ENCODE measurements around the gene AIP. TPM values are rescaled to one million over a fixed set of nuclear protein-coding genes. Genes with fewer than 3 reads are reported as not detected.
A peak's percentile ranks its signal among the peaks of the same experiment; 100 is the strongest.
"Not testable (repeated sequence)": the region's sequence is repeated elsewhere in the genome, so short reads cannot be mapped to it uniquely, and the experiment has no call there.

The AIP gene
- total RNA-seq, 1 experiment from 2014 or later, result 73.5 TPM

- peak; percentile 50 for DNase-seq (ENCODE audit: low spot score)
- in situ Hi-C loops (cut with HindIII; ENCODE audit: low sequenced_read_pairs), result no loop called here
Observed at GRCh38 chr11:67504005-67504949, 21.5 kb downstream of the AIP start.

GRCh38 chr11:67504950-67505581 lies 22.2 kb downstream of the AIP start, which contains the start of gene PITPNM1:
TSS of gene PITPNM1 (minus strand) at chr11:67505363. CDS start at chr11:67504180, 1,183 bp downstream.
- in situ Hi-C loops (cut with HindIII; ENCODE audit: low sequenced_read_pairs), result no loop called here
- DNase-seq (ENCODE audit: low spot score), result peak; percentile 30

- in situ Hi-C loops (cut with HindIII; ENCODE audit: low sequenced_read_pairs), result no loop called here
- peak; percentile 94 for DNase-seq (ENCODE audit: low spot score)
Observed at GRCh38 chr11:67505605-67506396, 23.0 kb downstream of the AIP start.

GRCh38 chr11:67506426-67507051 lies 23.7 kb downstream of the AIP start:
- in situ Hi-C loops (cut with HindIII; ENCODE audit: low sequenced_read_pairs), result no loop called here

GRCh38 chr11:67507242-67507863 lies 24.5 kb downstream of the AIP start:
- no peak for DNase-seq (ENCODE audit: low spot score)
- in situ Hi-C loops (cut with HindIII; ENCODE audit: low sequenced_read_pairs), result no loop called here

More at GRCh38 chr11:67506426-67507051, 23.7 kb downstream of the AIP start:
- no peak for DNase-seq (ENCODE audit: low spot score)

GRCh38 chr11:67507864-67508485 lies 25.1 kb downstream of the AIP start, which contains the start of gene CDK2AP2:
TSS of gene CDK2AP2 (minus strand) at chr11:67508162. CDS start at chr11:67508082, 80 bp downstream.
- peak; percentile 99 for DNase-seq (ENCODE audit: low spot score)
- in situ Hi-C loops (cut with HindIII; ENCODE audit: low sequenced_read_pairs), result no loop called here

GRCh38 chr11:67508486-67509121 lies 25.8 kb downstream of the AIP start:
- peak; percentile 97 for DNase-seq (ENCODE audit: low spot score)
- in situ Hi-C loops (cut with HindIII; ENCODE audit: low sequenced_read_pairs), result no loop called here

- DNase-seq (ENCODE audit: low spot score), result no peak
- in situ Hi-C loops (cut with HindIII; ENCODE audit: low sequenced_read_pairs), result no loop called here
Observed at GRCh38 chr11:67510023-67510345, 27.2 kb downstream of the AIP start.

- not testable (repeated sequence) for DNase-seq (ENCODE audit: low spot score)
Observed at GRCh38 chr11:67511558-67511957, 28.7 kb downstream of the AIP start.

GRCh38 chr11:67514116-67514515 lies 31.3 kb downstream of the AIP start:
- in situ Hi-C loops (cut with HindIII; ENCODE audit: low sequenced_read_pairs), result no loop called here
- no peak for DNase-seq (ENCODE audit: low spot score)

More at GRCh38 chr11:67511558-67511957, 28.7 kb downstream of the AIP start:
- in situ Hi-C loops (cut with HindIII; ENCODE audit: low sequenced_read_pairs), result not testable (repeated sequence)

- in situ Hi-C loops (cut with HindIII; ENCODE audit: low sequenced_read_pairs), result no loop called here
Observed at GRCh38 chr11:67516806-67517205, 34.0 kb downstream of the AIP start.

GRCh38 chr11:67517784-67518552 lies 35.1 kb downstream of the AIP start:
- DNase-seq (ENCODE audit: low spot score), result no peak
- in situ Hi-C loops (cut with HindIII; ENCODE audit: low sequenced_read_pairs), result no loop called here

More at GRCh38 chr11:67516806-67517205, 34.0 kb downstream of the AIP start:
- no peak for DNase-seq (ENCODE audit: low spot score)

GRCh38 chr11:67519726-67520125 lies 36.9 kb downstream of the AIP start:
- in situ Hi-C loops (cut with HindIII; ENCODE audit: low sequenced_read_pairs), result no loop called here
- DNase-seq (ENCODE audit: low spot score), result no peak

GRCh38 chr11:67520856-67521824 lies 38.3 kb downstream of the AIP start:
- in situ Hi-C loops (cut with HindIII; ENCODE audit: low sequenced_read_pairs), result no loop called here
- no peak for DNase-seq (ENCODE audit: low spot score)

GRCh38 chr11:67521924-67522323 lies 39.1 kb downstream of the AIP start:
- no peak for DNase-seq (ENCODE audit: low spot score)
- in situ Hi-C loops (cut with HindIII; ENCODE audit: low sequenced_read_pairs), result no loop called here

- in situ Hi-C loops (cut with HindIII; ENCODE audit: low sequenced_read_pairs), result no loop called here
- DNase-seq (ENCODE audit: low spot score), result no peak
Observed at GRCh38 chr11:67522338-67522737, 39.5 kb downstream of the AIP start.

All from G401 (cell line).